Measurements from ENCODE around the gene RAD51B.
"Not testable (repeated sequence)": the region's sequence is repeated elsewhere in the genome, so short reads cannot be mapped to it uniquely, and the experiment has no call there.

The RAD51B gene

GRCh38 chr14:67957946-67958345, 138.4 kb downstream of the RAD51B start:
- Histone ChIP-seq H3K27me3 (no peaks in the 10 kb centered on the region), H3K9me3 (replicated peaks in 1 of 11) (no peaks in the 10 kb centered on the region), H3K36me3 (no peaks in the 10 kb centered on the region), H4K20me1 (no peaks in the 10 kb centered on the region), H3K9ac (no peak overlapping the region), H3K27ac (no peak overlapping the region), H3K4me3 (no peak overlapping the region), H3K4me2 (no peak overlapping the region), H3K4me1 (peaks cover 9 to 24% (median 16%) of the 10 kb centered on the region in 10 experiments)
- TF ChIP-seq Cebpa-rat (IDR thresholded peaks at IDR 0.05) = no peak

- TF ChIP-seq Cebpa-rat (IDR thresholded peaks at IDR 0.05) = no peak
- peak overlapping the region in 9 of 11 experiments; percentile 55 to 86 (median 75); a peak in 16 of 22 replicates for H3K27ac ChIP-seq
Observed at GRCh38 chr14:67961676-67962075, 142.1 kb downstream of the RAD51B start.

DNA sequence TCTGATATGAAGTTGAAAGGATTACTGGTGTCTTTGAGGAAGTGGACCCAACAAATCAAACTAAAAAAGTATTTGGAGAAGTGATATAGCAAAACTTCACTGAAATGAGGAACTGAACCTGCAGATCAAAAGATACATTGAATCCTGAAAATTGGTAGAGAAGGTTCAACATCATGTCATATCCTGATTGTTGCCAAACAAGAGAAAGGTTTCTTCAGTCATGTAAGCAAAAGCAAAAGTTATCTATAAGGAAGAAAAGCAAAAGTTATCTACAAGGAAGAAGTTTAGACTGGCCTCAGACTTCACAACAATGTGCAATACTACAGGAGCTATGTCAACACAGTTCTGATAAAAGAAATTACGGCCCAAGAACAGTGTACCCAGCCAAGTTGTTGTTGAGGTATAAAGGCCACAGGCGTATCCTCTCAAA, 142.7 kb downstream of the RAD51B start:
- peak in 7 of 11 experiments; percentile 17 to 95 (median 71); a peak in 10 of 22 replicates for TF ChIP-seq Cebpa-rat (IDR thresholded peaks at IDR 0.05)
- Histone ChIP-seq H4K20me1 (no peaks in the 10 kb centered on the region), H3K36me3 (peaks cover 0 to 5% (median 4%) of the 10 kb centered on the region in 11 experiments; a peak in 10 of 22 replicates), H3K9me3 (replicated peaks in 1 of 11) (peaks cover 2 to 11% (median 6%) of the 10 kb centered on the region in 11 experiments; a peak in 19 of 22 replicates), H3K27me3 (no peaks in the 10 kb centered on the region), H3K4me3 (no peak overlapping the region), H3K9ac (peak overlapping the region in 7 of 11 experiments; percentile 13 to 64 (median 49); a peak in 11 of 22 replicates), H3K4me1 (peaks cover 9 to 40% (median 16%) of the 10 kb centered on the region in 10 experiments), H3K4me2 (peak overlapping the region in 9 of 11 experiments; percentile 17 to 77 (median 52); a peak in 13 of 22 replicates), H3K27ac (peak overlapping the region in 10 of 11 experiments; percentile 51 to 86 (median 73); a peak in 19 of 22 replicates)

More at GRCh38 chr14:67961676-67962075, 142.1 kb downstream of the RAD51B start:
- Histone ChIP-seq H3K9me3 (replicated peaks in 1 of 11) (peaks cover 0 to 5% (median under 1%) of the 10 kb centered on the region in 11 experiments; a peak in 6 of 22 replicates), H3K9ac (peak overlapping the region in 4 of 11 experiments; percentile 10 to 57 (median 34); a peak in 6 of 22 replicates), H3K4me1 (peaks cover 9 to 40% (median 16%) of the 10 kb centered on the region in 10 experiments), H3K27me3 (no peaks in the 10 kb centered on the region), H3K4me2 (peak overlapping the region in 9 of 11 experiments; percentile 6 to 77 (median 52); a peak in 12 of 22 replicates), H3K36me3 (no peaks in the 10 kb centered on the region; a peak in 3 of 22 replicates), H3K4me3 (no peak overlapping the region), H4K20me1 (no peaks in the 10 kb centered on the region)

- H3K4me1 ChIP-seq = peaks cover 9 to 40% (median 16%) of the 10 kb centered on the region in 10 experiments
- H4K20me1 ChIP-seq = no peaks in the 10 kb centered on the region
- H3K4me2 ChIP-seq = no peak overlapping the region
- H3K27me3 ChIP-seq = no peaks in the 10 kb centered on the region
- H3K4me3 ChIP-seq = no peak overlapping the region
- no peak overlapping the region for H3K9ac ChIP-seq
- peaks cover 15 to 24% (median 19%) of the 10 kb centered on the region in 11 experiments for H3K9me3 ChIP-seq (replicated peaks in 1 of 11)
- peaks cover 0 to 18% (median 12%) of the 10 kb centered on the region in 11 experiments; a peak in 11 of 22 replicates for H3K36me3 ChIP-seq
- no peak for TF ChIP-seq Cebpa-rat (IDR thresholded peaks at IDR 0.05)
- H3K27ac ChIP-seq = peak overlapping the region in 4 of 11 experiments; percentile 28 to 86 (median 84); a peak in 7 of 22 replicates
Observed at GRCh38 chr14:67963545-67963944, 144.0 kb downstream of the RAD51B start.

DNA sequence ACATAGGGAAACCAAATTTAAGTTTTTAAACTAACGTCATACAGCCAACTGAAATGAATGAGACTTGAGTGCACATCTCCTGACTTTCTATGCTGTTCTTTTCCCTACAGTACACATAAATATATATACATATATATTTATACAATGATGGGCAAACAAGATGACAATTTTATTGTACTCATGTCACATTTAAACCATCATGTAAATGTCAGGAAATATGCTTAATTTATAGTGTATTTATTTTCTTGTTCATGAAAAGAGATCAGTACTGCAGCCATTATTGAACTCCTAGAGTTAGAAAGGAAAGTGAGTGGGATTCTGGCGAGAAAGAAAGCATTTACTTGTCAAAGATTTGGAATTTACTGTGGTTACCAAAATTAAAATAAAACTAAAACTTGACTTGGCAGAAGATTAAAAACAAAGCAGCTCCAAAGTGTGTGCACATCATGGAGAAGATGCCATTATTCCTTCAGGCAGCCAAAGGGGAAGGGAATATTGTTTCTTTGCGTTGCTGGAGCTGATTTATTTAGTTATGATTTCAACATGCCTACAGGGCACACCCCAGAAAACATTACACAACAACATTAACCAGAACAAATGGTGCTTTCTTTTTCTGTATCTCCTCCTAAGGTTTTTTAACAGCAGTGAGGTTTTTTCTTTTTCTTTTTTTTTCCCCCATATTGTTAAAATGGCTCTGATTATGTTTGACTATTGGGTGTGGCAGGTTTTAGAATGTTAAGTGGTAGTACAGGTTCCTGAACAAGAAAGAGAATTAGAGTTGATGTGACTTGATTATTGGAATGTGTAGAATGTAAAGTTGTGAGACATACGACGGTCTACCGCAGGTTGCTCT, 144.6 kb downstream of the RAD51B start:
- Histone ChIP-seq H3K4me2 (peak overlapping the region in 3 of 11 experiments; percentile 8 to 30 (median 25); a peak in 2 of 22 replicates), H3K27me3 (no peaks in the 10 kb centered on the region), H3K4me1 (peaks cover 9 to 40% (median 16%) of the 10 kb centered on the region in 10 experiments), H3K4me3 (no peak overlapping the region), H4K20me1 (no peaks in the 10 kb centered on the region), H3K9me3 (replicated peaks in 1 of 11) (peaks cover 20 to 30% (median 25%) of the 10 kb centered on the region in 11 experiments), H3K36me3 (peaks cover 0 to 24% (median 12%) of the 10 kb centered on the region in 11 experiments; a peak in 12 of 22 replicates), H3K27ac (peak overlapping the region in 3 of 11 experiments; percentile 84 to 86 (median 84); a peak in 5 of 22 replicates), H3K9ac (no peak overlapping the region)
- TF ChIP-seq Cebpa-rat (IDR thresholded peaks at IDR 0.05) = no peak

- Histone ChIP-seq H3K36me3 (peaks cover 0 to 24% (median 12%) of the 10 kb centered on the region in 11 experiments; a peak in 12 of 22 replicates), H3K4me3 (no peak overlapping the region), H3K4me1 (peaks cover 9 to 37% (median 16%) of the 10 kb centered on the region in 10 experiments), H3K27ac (0 out of 22 replicates have a peak overlapping the region, but pooled peaks of 1 of the 11 experiments have one; percentile 7), H3K9ac (no peak overlapping the region), H3K27me3 (no peaks in the 10 kb centered on the region), H3K4me2 (no peak overlapping the region), H3K9me3 (replicated peaks in 1 of 11) (peaks cover 20 to 32% (median 26%) of the 10 kb centered on the region in 11 experiments), H4K20me1 (no peaks in the 10 kb centered on the region)
- no peak for TF ChIP-seq Cebpa-rat (IDR thresholded peaks at IDR 0.05)
Observed at GRCh38 chr14:67965696-67966095, 146.1 kb downstream of the RAD51B start.

DNA sequence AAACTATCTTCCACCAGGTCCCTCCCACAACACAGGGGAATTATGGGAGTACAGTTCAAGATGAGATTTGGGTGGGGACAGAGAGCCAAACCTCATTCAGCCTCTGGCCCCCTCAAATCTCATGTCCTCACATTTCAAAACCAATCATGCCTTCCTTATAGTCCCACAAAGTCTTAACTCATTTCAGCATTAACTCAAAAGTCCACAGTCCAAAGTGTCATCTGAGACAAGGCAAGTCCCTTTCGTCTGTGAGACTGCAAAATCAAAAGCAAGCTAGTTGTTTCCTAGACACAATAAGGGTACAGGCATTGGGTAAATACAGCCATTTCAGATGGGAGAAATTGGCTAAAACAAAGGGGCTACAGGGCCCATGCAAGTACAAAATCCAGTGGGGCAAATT, 147.6 kb downstream of the RAD51B start:
- H3K4me2 ChIP-seq = no peak overlapping the region

GRCh38 chr14:67967970-67968369, 148.4 kb downstream of the RAD51B start:
- not testable (repeated sequence) for H3K27me3 ChIP-seq, H3K9ac ChIP-seq, H3K4me2 ChIP-seq, H3K27ac ChIP-seq, H3K4me3 ChIP-seq, H4K20me1 ChIP-seq
- peaks cover 20 to 32% (median 26%) of the 10 kb centered on the region in 11 experiments for H3K9me3 ChIP-seq (replicated peaks in 1 of 11)
- H3K4me1 ChIP-seq = peaks cover 0 to 16% (median 0%) of the 10 kb centered on the region in 10 experiments; a peak in 6 of 20 replicates
- H3K36me3 ChIP-seq = peaks cover 0 to 24% (median 12%) of the 10 kb centered on the region in 11 experiments; a peak in 12 of 22 replicates

More for the DNA sequence above, 147.6 kb downstream of the RAD51B start:
- H3K27me3 ChIP-seq = no peaks in the 10 kb centered on the region
- TF ChIP-seq Cebpa-rat (IDR thresholded peaks at IDR 0.05) = no peak
- peaks cover 20 to 32% (median 26%) of the 10 kb centered on the region in 11 experiments for H3K9me3 ChIP-seq (replicated peaks in 1 of 11)
- H3K36me3 ChIP-seq = peaks cover 0 to 24% (median 12%) of the 10 kb centered on the region in 11 experiments; a peak in 12 of 22 replicates
- H3K27ac ChIP-seq = no peak overlapping the region
- no peak overlapping the region for H3K9ac ChIP-seq
- no peak overlapping the region for H3K4me3 ChIP-seq
- peaks cover 3 to 23% (median 6%) of the 10 kb centered on the region in 10 experiments; a peak in 18 of 20 replicates for H3K4me1 ChIP-seq
- H4K20me1 ChIP-seq = no peaks in the 10 kb centered on the region
